ENCODE data around the gene TARBP1. TPM values are rescaled to one million over a fixed set of nuclear protein-coding genes. Genes with fewer than 3 reads are reported as not detected.

Gene TARBP1
- total RNA-seq, 4 donors from 2014 or later = 24.9 to 48.9 (median 34.4) TPM

GRCh38 chr1:234475167-234475793 is 3.7 kb downstream of the TARBP1 start:
- no peak for DNase-seq (ENCODE audit: low spot score in 2 of 2)
- Histone ChIP-seq H3K4me1 (peaks cover 0 to 21% (median 6%) of the 10 kb centered on the region in 4 donors), H3K9me3 (no peaks in the 10 kb centered on the region), H3K27me3 (no peaks in the 10 kb centered on the region), H3K36me3 (peaks cover 0 to 9% (median 0%) of the 10 kb centered on the region in 3 donors), H3K27ac (no peak overlapping the region), H3K4me3 (no peak overlapping the region)
- WGBS, 2 donors = 76 to 82% methylated on average over 12 of the region's 12 CpGs
- TF ChIP-seq EP300 (IDR thresholded peaks at IDR 0.05) = no peak
- TF ChIP-seq, protein P1, sequence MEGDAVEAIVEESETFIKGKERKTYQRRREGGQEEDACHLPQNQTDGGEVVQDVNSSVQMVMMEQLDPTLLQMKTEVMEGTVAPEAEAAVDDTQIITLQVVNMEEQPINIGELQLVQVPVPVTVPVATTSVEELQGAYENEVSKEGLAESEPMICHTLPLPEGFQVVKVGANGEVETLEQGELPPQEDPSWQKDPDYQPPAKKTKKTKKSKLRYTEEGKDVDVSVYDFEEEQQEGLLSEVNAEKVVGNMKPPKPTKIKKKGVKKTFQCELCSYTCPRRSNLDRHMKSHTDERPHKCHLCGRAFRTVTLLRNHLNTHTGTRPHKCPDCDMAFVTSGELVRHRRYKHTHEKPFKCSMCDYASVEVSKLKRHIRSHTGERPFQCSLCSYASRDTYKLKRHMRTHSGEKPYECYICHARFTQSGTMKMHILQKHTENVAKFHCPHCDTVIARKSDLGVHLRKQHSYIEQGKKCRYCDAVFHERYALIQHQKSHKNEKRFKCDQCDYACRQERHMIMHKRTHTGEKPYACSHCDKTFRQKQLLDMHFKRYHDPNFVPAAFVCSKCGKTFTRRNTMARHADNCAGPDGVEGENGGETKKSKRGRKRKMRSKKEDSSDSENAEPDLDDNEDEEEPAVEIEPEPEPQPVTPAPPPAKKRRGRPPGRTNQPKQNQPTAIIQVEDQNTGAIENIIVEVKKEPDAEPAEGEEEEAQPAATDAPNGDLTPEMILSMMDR (IDR thresholded peaks at IDR 0.05) = no peak
- no peak for TF ChIP-seq POLR2A (IDR thresholded peaks at IDR 0.05)

- H3K4me1 ChIP-seq = peaks cover 0 to 20% (median 6%) of the 10 kb centered on the region in 4 donors
- no peak for DNase-seq (ENCODE audit: low spot score in 2 of 2)
Measured at GRCh38 chr1:234474375-234474774, 4.6 kb downstream of the TARBP1 start.

DNA sequence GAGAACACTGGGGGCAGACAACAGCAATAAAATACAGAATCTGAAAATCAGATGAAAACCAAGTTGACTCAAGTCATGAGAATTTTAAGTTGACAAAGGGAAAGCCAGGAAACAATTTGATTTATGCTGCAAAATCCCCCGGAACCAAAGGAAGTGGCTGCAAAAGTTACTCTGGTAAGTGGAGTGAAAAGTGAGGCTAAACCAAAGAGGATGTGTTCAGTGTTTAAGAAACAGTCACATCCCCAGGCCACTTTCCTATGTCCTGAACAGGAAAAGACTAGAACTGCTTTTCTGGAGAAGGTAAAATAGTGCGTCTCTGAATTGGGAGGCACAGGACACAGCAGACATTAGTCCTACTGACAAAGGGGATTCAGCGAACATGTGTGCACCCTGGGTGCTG is 5.9 kb downstream of the TARBP1 start:
- no peak for DNase-seq (ENCODE audit: low spot score in 2 of 2)
- WGBS, 2 donors = 60 to 73% methylated on average over 3 of the region's 3 CpGs
- TF ChIP-seq EP300 (IDR thresholded peaks at IDR 0.05) = no peak
- no peak for TF ChIP-seq POLR2A (IDR thresholded peaks at IDR 0.05)
- TF ChIP-seq, protein P1 (IDR thresholded peaks at IDR 0.05) = no peak

More at GRCh38 chr1:234474375-234474774, 4.6 kb downstream of the TARBP1 start:
- TF ChIP-seq, protein P1 (IDR thresholded peaks at IDR 0.05) = no peak
- no peak for TF ChIP-seq POLR2A (IDR thresholded peaks at IDR 0.05)
- TF ChIP-seq EP300 (IDR thresholded peaks at IDR 0.05) = no peak
- Histone ChIP-seq H3K27me3 (no peaks in the 10 kb centered on the region), H3K9me3 (no peaks in the 10 kb centered on the region), H3K36me3 (peaks cover 0 to 17% (median 0%) of the 10 kb centered on the region in 3 donors), H3K27ac (no peak overlapping the region), H3K4me3 (no peak overlapping the region)
- WGBS, 2 donors = 54 to 58% methylated on average over 2 of the region's 2 CpGs

GRCh38 chr1:234469376-234469775 is 9.6 kb downstream of the TARBP1 start:
- no peak overlapping the region for H3K4me3 ChIP-seq
- H3K27ac ChIP-seq = no peak overlapping the region
- no peak for TF ChIP-seq POLR2A (IDR thresholded peaks at IDR 0.05)
- TF ChIP-seq, protein P1 (IDR thresholded peaks at IDR 0.05) = no peak
- TF ChIP-seq EP300 (IDR thresholded peaks at IDR 0.05) = no peak
- no peaks in the 10 kb centered on the region for H3K9me3 ChIP-seq
- H3K4me1 ChIP-seq = peaks cover 0 to 8% (median 0%) of the 10 kb centered on the region in 4 donors
- H3K36me3 ChIP-seq = peaks cover 0 to 51% (median 0%) of the 10 kb centered on the region in 3 donors
- DNase-seq (ENCODE audit: low spot score in 2 of 2) = no peak
- H3K27me3 ChIP-seq = no peaks in the 10 kb centered on the region

More for the DNA sequence above, 5.9 kb downstream of the TARBP1 start:
- Histone ChIP-seq H3K4me3 (no peak overlapping the region), H3K27me3 (no peaks in the 10 kb centered on the region), H3K4me1 (peaks cover 0 to 16% (median 4%) of the 10 kb centered on the region in 4 donors), H3K9me3 (no peaks in the 10 kb centered on the region), H3K36me3 (peaks cover 0 to 21% (median 0%) of the 10 kb centered on the region in 3 donors), H3K27ac (no peak overlapping the region)

- 95 to 96% methylated on average over 1 of the region's 1 CpG for WGBS, 2 donors
- no peak overlapping the region for H3K27ac ChIP-seq
- no peak for TF ChIP-seq EP300 (IDR thresholded peaks at IDR 0.05)
- TF ChIP-seq, protein P1 (IDR thresholded peaks at IDR 0.05) = no peak
- no peak for TF ChIP-seq POLR2A (IDR thresholded peaks at IDR 0.05)
- peaks cover 0 to 8% (median 0%) of the 10 kb centered on the region in 4 donors for H3K4me1 ChIP-seq
- no peaks in the 10 kb centered on the region for H3K9me3 ChIP-seq
- H3K4me3 ChIP-seq = no peak overlapping the region
- H3K36me3 ChIP-seq = peaks cover 0 to 58% (median 0%) of the 10 kb centered on the region in 3 donors
- H3K27me3 ChIP-seq = no peaks in the 10 kb centered on the region
- DNase-seq (ENCODE audit: low spot score in 2 of 2) = no peak
Measured at GRCh38 chr1:234468580-234468979, 10.4 kb downstream of the TARBP1 start.

All from tibial nerve (tissue), 4 donors.